Measurements from ENCODE around the gene PPM1K. TPM values are rescaled to one million over a fixed set of nuclear protein-coding genes. Genes with fewer than 3 reads are reported as not detected.

PPM1K gene
- total RNA-seq (10 to 100 TPM; 41.4 to 73.5 (median 48.7) TPM), polyA plus RNA-seq (10 to 100 TPM; 13.4 to 18.3 (median 14.2) TPM)
- long read RNA-seq, donor 1, full-length matches to known transcripts, result 2 of 2 reads
- long read RNA-seq, donor 1, partial matches to known transcripts, result 0 of 2 reads
- long read RNA-seq, donor 1, other reads (novel, unspliced or antisense), result 0 of 2 reads
- long read RNA-seq, donor 2, full-length matches to known transcripts, result 3 of 9 reads
- long read RNA-seq, donor 2, partial matches to known transcripts, result 6 of 9 reads
- long read RNA-seq, donor 2, other reads (novel, unspliced or antisense), result 0 of 9 reads

- intact Hi-C loops (cut with DNase I; ENCODE audit: low total_unique reads), result loop anchor here (10.0 kb wide), 2 partner anchors 90 to 190 kb away; partner anchors contain the start of gene HERC6
- 0 to 1% (median 0%) methylated on average over 49 to 55 of the region's 55 CpGs for WGBS, 5 donors
- TF ChIP-seq CTCF (IDR thresholded peaks at IDR 0.05 in 8 of 11, conservative IDR thresholded peaks at IDR 0.05 in 3 of 11) (peak in 7 of 11 experiments; percentile 18 to 66 (median 45)), POLR2A (IDR thresholded peaks at IDR 0.05) (peak in 2 of 3 donors; percentile 36 to 88), POLR2AphosphoS5 (IDR thresholded peaks at IDR 0.05) (peak; percentile 92 to 97 (median 93))
- Histone ChIP-seq H3K4me3 (peak within 1 kb of the TSS; percentile 53 to 85 (median 62)), H3K4me1 (peaks cover 9 to 53% (median 39%) of the 10 kb centered on the region in 6 donors), H3K36me3 (no peaks in the 10 kb centered on the region), H3K9me3 (no peaks in the 10 kb centered on the region), H3K27ac (peak within 1 kb of the TSS; percentile 96 to 100 (median 98)), H3K27me3 (replicated peaks in 1 of 7) (no peaks in the 10 kb centered on the region)
- DNase-seq, result peak; percentile 100
Observed at GRCh38 chr4:88284439-88285234, at the start of gene PPM1K. TSS of gene PPM1K (minus strand) at chr4:88284561. CDS start at chr4:88278583, 5,978 bp downstream.

- no peaks in the 10 kb centered on the region for H3K27me3 ChIP-seq (replicated peaks in 1 of 7)
- no peak for DNase-seq
- WGBS, 5 donors, result 93 to 100% (median 100%) methylated on average over 1 of the region's 1 CpG
Observed at GRCh38 chr4:88333741-88334405, 49.5 kb upstream of the PPM1K start.

GRCh38 chr4:88327665-88328064 lies 43.3 kb upstream of the PPM1K start:
- no peaks in the 10 kb centered on the region for H3K4me1 ChIP-seq

More at GRCh38 chr4:88333741-88334405, 49.5 kb upstream of the PPM1K start:
- Histone ChIP-seq H3K36me3 (no peaks in the 10 kb centered on the region), H3K4me3 (no peak overlapping the region), H3K9me3 (no peaks in the 10 kb centered on the region), H3K27ac (no peak overlapping the region), H3K4me1 (no peaks in the 10 kb centered on the region)
- intact Hi-C loops (cut with DNase I; ENCODE audit: low total_unique reads), result no loop called here
- TF ChIP-seq CTCF (IDR thresholded peaks at IDR 0.05 in 8 of 11, conservative IDR thresholded peaks at IDR 0.05 in 3 of 11) (no peak), POLR2AphosphoS5 (IDR thresholded peaks at IDR 0.05) (no peak), POLR2A (IDR thresholded peaks at IDR 0.05) (no peak)

More at GRCh38 chr4:88327665-88328064, 43.3 kb upstream of the PPM1K start:
- TF ChIP-seq CTCF (IDR thresholded peaks at IDR 0.05 in 8 of 11, conservative IDR thresholded peaks at IDR 0.05 in 3 of 11) (no peak), POLR2AphosphoS5 (IDR thresholded peaks at IDR 0.05) (no peak)
- H3K36me3 ChIP-seq, result no peaks in the 10 kb centered on the region
- H3K9me3 ChIP-seq, result no peaks in the 10 kb centered on the region
- H3K27ac ChIP-seq, result no peak overlapping the region
- 81 to 95% (median 91%) methylated on average over 1 of the region's 1 CpG for WGBS, 5 donors
- H3K27me3 ChIP-seq (replicated peaks in 1 of 7), result no peaks in the 10 kb centered on the region
- intact Hi-C loops (cut with DNase I; ENCODE audit: low total_unique reads), result no loop called here
- no peak overlapping the region for H3K4me3 ChIP-seq
- no peak for DNase-seq
